Panc1 (cell line): ENCODE measurements around the gene CPNE6. TPM values are rescaled to one million over a fixed set of nuclear protein-coding genes. Genes with fewer than 3 reads are reported as not detected.

Experiments
- ATAC-seq: fragments of 200-7000 bp; cut with Tn5 transposase; 2 replicates; pipeline ENCODE4 v1.9.1; 2020; ENCODE audit warnings: mild to moderate bottlenecking, moderate library complexity
- BruUV-seq: library from RNA; stranded (reverse); fragments of 400-500 nt; replicated peaks from 2 replicates; lab custom pipeline; 2021; lab: Mats Ljungman, UMichigan
- CTCF ChIA-PET: fragments of 300-600 bp; sonication (Branson Sonifier 250); formaldehyde crosslinking; loops from one replicate; lab custom pipeline; 2022; ENCODE audit warnings: antibody characterized with exemption; lab: Charles Lee
- POLR2A ChIA-PET: fragments of 300-600 bp; sonication (Branson Sonifier 250); formaldehyde crosslinking; loops from one replicate; lab custom pipeline; 2022; ENCODE audit warnings: antibody characterized with exemption; lab: Charles Lee
- DNase-seq: peaks from one replicate; pipeline ENCODE4 v3.0.0-alpha.2; 2010; ENCODE audit warnings: low read depth, low spot score
- H3K27ac ChIP-seq: 2 replicates; pipeline ENCODE4 v1.5.1; 2011; ENCODE audit warnings: mild to moderate bottlenecking, low read length, inconsistent platforms
- H3K27me3 ChIP-seq: fragments of 200-500 bp; sonication (Bioruptor generic); 2 replicates; pipeline ENCODE4 v1.6.0; 2014; ENCODE audit warnings: low read length, inconsistent platforms; ENCODE audit not compliant: control insufficient read depth, insufficient read depth
- H3K36me3 ChIP-seq: fragments of 200-500 bp; sonication (Bioruptor generic); 2 replicates; pipeline ENCODE4 v1.5.1; 2014; ENCODE audit warnings: inconsistent platforms, mild to moderate bottlenecking, low read length, moderate library complexity; ENCODE audit not compliant: control insufficient read depth, insufficient read depth
- H3K4me1 ChIP-seq: 2 replicates; pipeline ENCODE4 v1.5.1; 2011; ENCODE audit warnings: inconsistent platforms, mild to moderate bottlenecking, low read length, moderate library complexity; ENCODE audit not compliant: control insufficient read depth, insufficient read depth
- H3K4me3 ChIP-seq, 2 experiments: 2 replicates each; pipeline ENCODE4 v1.5.1; 2011 to 2012; ENCODE audit warnings: low read depth in 2 of 2, low read length in 2 of 2, mild to moderate bottlenecking in 2 of 2, inconsistent platforms in 1 of 2, moderate library complexity in 1 of 2
- H3K9me3 ChIP-seq: fragments of 200-500 bp; sonication (Bioruptor generic); 2 replicates; pipeline ENCODE4 v1.5.1; 2014; ENCODE audit warnings: low read depth, mild to moderate bottlenecking, inconsistent platforms, low read length, moderate library complexity; ENCODE audit not compliant: control insufficient read depth, insufficient read depth
- CTCF ChIP-seq: fragments of 450-650 bp; IDR thresholded peaks from 2 replicates; pipeline ENCODE4 v1.5.1; 2017; ENCODE audit warnings: mild to moderate bottlenecking
- POLR2AphosphoS5 ChIP-seq: IDR thresholded peaks from 2 replicates; pipeline ENCODE4 v1.6.1; 2012; ENCODE audit warnings: mild to moderate bottlenecking, low read depth, low read length, moderate library complexity
- REST ChIP-seq, 2 experiments: IDR thresholded peaks; 2 replicates each; pipeline ENCODE4 v1.6.1; 2011 to 2012; ENCODE audit warnings: low read depth in 2 of 2, control low read depth in 1 of 2, low read length in 1 of 2, mild to moderate bottlenecking in 1 of 2, moderate library complexity in 1 of 2; ENCODE audit not compliant: insufficient read depth in 1 of 2
- SIN3A ChIP-seq: IDR thresholded peaks from 2 replicates; pipeline ENCODE4 v1.6.1; 2012; ENCODE audit warnings: low read depth, mild to moderate bottlenecking, low read length, moderate library complexity, borderline replicate concordance; ENCODE audit not compliant: insufficient read depth
- TCF7L2 ChIP-seq: IDR thresholded peaks from 2 replicates; pipeline ENCODE4 v1.6.1; 2011; ENCODE audit warnings: mild to moderate bottlenecking, low read depth, low read length, inconsistent platforms
- in situ Hi-C: cut with HindIII; loops from 2 replicates; pipeline ENCODE4 v1.10.0; 2016; ENCODE audit warnings: low sequenced_read_pairs, low pct_unique_long_range_greater_than_20kb
- intact Hi-C: fragments of 100-400 bp; cut with micrococcal nuclease; formaldehyde crosslinking; loops from one replicate; pipeline ENCODE4 v1.10.0; 2022; ENCODE audit not compliant: unreplicated experiment
- total RNA-seq: library from RNA; stranded (reverse); gene quantifications from one replicate; pipeline ENCODE4 v1.2.1, GENCODE V29; 2021; ENCODE audit not compliant: unreplicated experiment

The CPNE6 gene
- total RNA-seq, 1 experiment from 2014 or later, result not detected

GRCh38 chr14:24123424-24124417 lies 52.4 kb downstream of the CPNE6 start:
- intact Hi-C loops, result no loop called here
- TF ChIP-seq TCF7L2 (no peak), CTCF (no peak), REST (IDR thresholded peaks at IDR 0.05; ENCODE audit: insufficient read depth in 1 of 2, low read depth in 2 of 2, low read length in 1 of 2) (no peak), SIN3A (no peak), POLR2AphosphoS5 (no peak)
- in situ Hi-C loops, result no loop called here
- H3K4me1 ChIP-seq, result no peaks in the 10 kb centered on the region
- no peaks in the 10 kb centered on the region for H3K9me3 ChIP-seq
- ATAC-seq (no peak), DNase-seq (no peak)
- BruUV-seq, result no TSS peak
- ChIA-PET POLR2A (no interaction called here), CTCF (no interaction called here)
- H3K36me3 ChIP-seq, result peaks cover 2% of the 10 kb centered on the region; the same call in 1 of the 2 replicates
- H3K27ac ChIP-seq, result no peak overlapping the region
- no peak overlapping the region for H3K4me3 ChIP-seq
- H3K27me3 ChIP-seq, result no peaks in the 10 kb centered on the region

GRCh38 chr14:24126939-24127338 lies 55.6 kb downstream of the CPNE6 start:
- CTCF ChIA-PET, result no interaction called here
- no peak overlapping the region for H3K4me3 ChIP-seq
- in situ Hi-C loops, result no loop called here
- TF ChIP-seq CTCF, result no peak
- TF ChIP-seq REST (IDR thresholded peaks at IDR 0.05; ENCODE audit: insufficient read depth in 1 of 2, low read depth in 2 of 2, low read length in 1 of 2), result no peak
- TF ChIP-seq POLR2AphosphoS5, result no peak
- TF ChIP-seq TCF7L2, result no peak
- no peak for TF ChIP-seq SIN3A
- H3K9me3 ChIP-seq, result no peaks in the 10 kb centered on the region
- BruUV-seq, result no TSS peak
- no peak overlapping the region for H3K27ac ChIP-seq
- DNase-seq (no peak), ATAC-seq (no peak)
- no peaks in the 10 kb centered on the region for H3K4me1 ChIP-seq
- no peaks in the 10 kb centered on the region for H3K36me3 ChIP-seq
- no peaks in the 10 kb centered on the region for H3K27me3 ChIP-seq
- POLR2A ChIA-PET, result interaction anchor here (0.6 kb wide), 1 partner anchor 272 kb away, joined by 16 read pairs; the partner anchor contains the start of gene NYNRIN
- intact Hi-C loops, result no loop called here
